Spleen (tissue), 7 donors: ENCODE results near the gene C19orf85.

Experiments
- CTCF ChIP-seq, 11 experiments: fragments of 200-600 bp in 7 of 11; fragments of 450-650 bp in 4 of 11; sonication (generic) in 4 of 11; IDR thresholded peaks in 8 of 11; conservative IDR thresholded peaks in 3 of 11; 1 replicate in 7 of 11; 2 replicates in 4 of 11; pipeline versions ENCODE4 v1.4.0 to v1.8.0; 2016 to 2021; ENCODE audit warnings: antibody characterized with exemption in 11 of 11, inconsistent platforms in 4 of 11, mild to moderate bottlenecking in 1 of 11
- POLR2AphosphoS5 ChIP-seq, 3 donors: sonication (generic); formaldehyde crosslinking; IDR thresholded peaks; one replicate each; pipeline ENCODE4 v1.5.1; 2017; ENCODE audit warnings: antibody characterized with exemption in 3 of 3
- donor health status: DM: no; HTN: no; CAD: no; lungs with moderate emphysema.
- donor health status: DM: no; HTN: no; CAD: no.
- donor health status: DM: no; HTN: no; CAD: no.

GRCh38 chr19:55485439-55486011 lies 21.0 kb upstream of the C19orf85 start:
- TF ChIP-seq CTCF (IDR thresholded peaks at IDR 0.05 in 8 of 11, conservative IDR thresholded peaks at IDR 0.05 in 3 of 11), result no peak
- TF ChIP-seq POLR2AphosphoS5 (IDR thresholded peaks at IDR 0.05), result no peak
